Neural progenitor cell (in vitro differentiated cells): ENCODE measurements around the gene ATAD3B. TPM values are rescaled to one million over a fixed set of nuclear protein-coding genes. Genes with fewer than 3 reads are reported as not detected.

Source experiments
- DNase-seq: peaks from one replicate; pipeline ENCODE4 v3.0.0-alpha.2; 2016; ENCODE audit warnings: low spot score
- H2AFZ ChIP-seq: fragments of 200-600 bp; sonication (generic); replicated peaks from 2 replicates; pipeline ENCODE4 v1.6.1; 2016; ENCODE audit warnings: antibody characterized with exemption
- H3F3A ChIP-seq: fragments of 200-600 bp; sonication (generic); 2 replicates; pipeline ENCODE4 v1.6.1; 2016; ENCODE audit warnings: antibody characterized with exemption, low read depth
- H3K27ac ChIP-seq: fragments of 200-600 bp; sonication (generic); 2 replicates; pipeline ENCODE4 v1.5.1; 2016; ENCODE audit warnings: mild to moderate bottlenecking
- H3K27me3 ChIP-seq: fragments of 200-600 bp; sonication (generic); 2 replicates; pipeline ENCODE4 v1.6.1; 2016; ENCODE audit warnings: mild to moderate bottlenecking, moderate library complexity
- H3K36me3 ChIP-seq: fragments of 200-600 bp; sonication (generic); 2 replicates; pipeline ENCODE4 v1.5.1; 2016
- H3K4me1 ChIP-seq: fragments of 200-600 bp; sonication (generic); 2 replicates; pipeline ENCODE4 v1.6.1; 2016; ENCODE audit warnings: mixed run types
- H3K4me2 ChIP-seq: fragments of 200-600 bp; sonication (generic); 2 replicates; pipeline ENCODE4 v1.6.1; 2016
- H3K4me3 ChIP-seq: fragments of 200-600 bp; sonication (generic); 2 replicates; pipeline ENCODE4 v1.5.1; 2016
- H3K79me2 ChIP-seq: fragments of 200-600 bp; sonication (generic); 2 replicates; pipeline ENCODE4 v1.6.1; 2016; ENCODE audit warnings: low read depth
- H3K9ac ChIP-seq: fragments of 200-600 bp; sonication (generic); 2 replicates; pipeline ENCODE4 v1.6.1; 2016
- H3K9me3 ChIP-seq: fragments of 200-600 bp; sonication (generic); 2 replicates; pipeline ENCODE4 v1.5.1; 2016; ENCODE audit warnings: low read depth
- H4K20me1 ChIP-seq: fragments of 200-600 bp; sonication (generic); 2 replicates; pipeline ENCODE4 v1.6.1; 2016; ENCODE audit warnings: low read depth
- H3K27ac Mint-ChIP-seq: 3 replicates; pipeline ENCODE4 v1.8.0; 2021; ENCODE audit warnings: mixed read lengths
- H3K27me3 Mint-ChIP-seq: 2 replicates; pipeline ENCODE4 v1.8.0; 2022; ENCODE audit warnings: low read depth, mild to moderate bottlenecking, inconsistent platforms, moderate library complexity, mixed read lengths; ENCODE audit not compliant: insufficient read depth
- H3K36me3 Mint-ChIP-seq: 3 replicates; pipeline ENCODE4 v1.8.0; 2021; ENCODE audit warnings: mixed read lengths
- H3K4me1 Mint-ChIP-seq: 3 replicates; pipeline ENCODE4 v1.8.0; 2021; ENCODE audit warnings: mixed read lengths
- H3K4me3 Mint-ChIP-seq: 3 replicates; pipeline ENCODE4 v1.8.0; 2021; ENCODE audit warnings: mild to moderate bottlenecking, moderate library complexity, mixed read lengths
- H3K9me3 Mint-ChIP-seq: 3 replicates; pipeline ENCODE4 v1.8.0; 2020; ENCODE audit warnings: mixed read lengths
- EZH2 ChIP-seq: fragments of 200-600 bp; sonication (generic); IDR thresholded peaks from 2 replicates; pipeline ENCODE4 v1.6.1; 2017; ENCODE audit warnings: antibody characterized with exemption, mild to moderate bottlenecking, moderate library complexity
- EZH2phosphoT487 ChIP-seq: fragments of 200-600 bp; sonication (generic); IDR thresholded peaks from 2 replicates; pipeline ENCODE4 v1.6.1; 2017; ENCODE audit warnings: antibody characterized with exemption
- total RNA-seq: library from RNA; depleted of rRNA; stranded (reverse); fragments of >200 nt; gene quantifications from 2 replicates; pipeline ENCODE4 v1.2.3, GENCODE V29; 2015; ENCODE audit warnings: low replicate concordance
- TF ChIP-seq, protein P1 (sequence below): fragments of 200-600 bp; sonication (generic); IDR thresholded peaks from 2 replicates; pipeline ENCODE4 v1.5.1; 2017; ENCODE audit warnings: antibody characterized with exemption, mild to moderate bottlenecking

Gene ATAD3B
- total RNA-seq, 1 donor from 2014 or later: 9.3 TPM

DNA sequence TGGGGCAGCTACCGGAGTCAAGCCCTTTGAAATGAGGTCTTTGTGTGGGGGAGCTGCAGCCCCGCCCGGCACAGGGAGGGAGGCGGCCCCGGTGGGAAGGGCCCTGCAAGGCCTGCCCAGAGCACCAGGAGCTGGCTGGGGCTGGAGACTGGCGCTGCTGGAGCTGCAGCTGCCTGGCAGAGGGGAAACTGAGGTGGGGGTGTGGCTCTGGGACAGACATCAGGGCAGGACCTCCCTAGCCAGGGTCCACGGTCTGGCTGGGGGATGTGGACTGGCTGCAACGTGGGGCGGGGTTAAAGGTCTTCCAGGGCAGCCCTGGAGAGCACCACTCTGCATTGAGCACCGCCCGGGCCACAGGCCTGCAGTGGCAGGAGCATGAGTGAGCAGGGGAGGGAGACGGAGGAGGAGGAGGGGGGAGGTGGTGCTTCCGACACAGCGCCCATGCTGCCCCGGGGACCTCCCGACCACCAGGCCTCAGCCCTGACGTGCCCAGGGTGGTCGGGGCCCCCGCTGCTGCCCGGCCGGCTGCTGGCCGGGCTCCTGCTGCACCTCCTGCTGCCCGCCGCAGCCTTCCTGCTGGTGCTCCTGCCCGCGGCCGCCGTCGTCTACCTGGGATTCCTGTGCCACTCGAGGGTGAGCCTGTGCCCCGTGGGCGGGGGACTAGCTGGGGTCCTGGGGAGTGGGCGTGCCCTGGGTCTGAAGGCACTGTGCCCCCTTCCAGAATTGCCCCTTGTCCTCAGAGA, 45.6 kb upstream of the ATAD3B start:
- Mint-ChIP-seq H3K9me3 (no peaks in the 10 kb centered on the region), H3K27ac (peak overlapping the region; percentile 93), H3K27me3 (peaks cover 17% of the 10 kb centered on the region), H3K4me1 (peaks cover 41% of the 10 kb centered on the region), H3K4me3 (peak overlapping the region; percentile 63), H3K36me3 (peaks cover 3% of the 10 kb centered on the region)
- H3K9me3 ChIP-seq: no peaks in the 10 kb centered on the region
- H3K27ac ChIP-seq: no peak overlapping the region
- H3K9ac ChIP-seq: no peak overlapping the region
- TF ChIP-seq EZH2: no peak
- TF ChIP-seq, protein P1, sequence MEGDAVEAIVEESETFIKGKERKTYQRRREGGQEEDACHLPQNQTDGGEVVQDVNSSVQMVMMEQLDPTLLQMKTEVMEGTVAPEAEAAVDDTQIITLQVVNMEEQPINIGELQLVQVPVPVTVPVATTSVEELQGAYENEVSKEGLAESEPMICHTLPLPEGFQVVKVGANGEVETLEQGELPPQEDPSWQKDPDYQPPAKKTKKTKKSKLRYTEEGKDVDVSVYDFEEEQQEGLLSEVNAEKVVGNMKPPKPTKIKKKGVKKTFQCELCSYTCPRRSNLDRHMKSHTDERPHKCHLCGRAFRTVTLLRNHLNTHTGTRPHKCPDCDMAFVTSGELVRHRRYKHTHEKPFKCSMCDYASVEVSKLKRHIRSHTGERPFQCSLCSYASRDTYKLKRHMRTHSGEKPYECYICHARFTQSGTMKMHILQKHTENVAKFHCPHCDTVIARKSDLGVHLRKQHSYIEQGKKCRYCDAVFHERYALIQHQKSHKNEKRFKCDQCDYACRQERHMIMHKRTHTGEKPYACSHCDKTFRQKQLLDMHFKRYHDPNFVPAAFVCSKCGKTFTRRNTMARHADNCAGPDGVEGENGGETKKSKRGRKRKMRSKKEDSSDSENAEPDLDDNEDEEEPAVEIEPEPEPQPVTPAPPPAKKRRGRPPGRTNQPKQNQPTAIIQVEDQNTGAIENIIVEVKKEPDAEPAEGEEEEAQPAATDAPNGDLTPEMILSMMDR: no peak
- no peak for TF ChIP-seq EZH2phosphoT487
- H2AFZ ChIP-seq: no peak overlapping the region
- no peaks in the 10 kb centered on the region for H3K27me3 ChIP-seq
- H3K4me1 ChIP-seq: peaks cover 38% of the 10 kb centered on the region
- peaks cover 47% of the 10 kb centered on the region for H3F3A ChIP-seq
- H3K36me3 ChIP-seq: no peaks in the 10 kb centered on the region
- H3K4me3 ChIP-seq: peak overlapping the region; percentile 48
- peak; percentile 54 for DNase-seq
- H3K4me2 ChIP-seq: peak overlapping the region; percentile 87
- no peaks in the 10 kb centered on the region for H3K79me2 ChIP-seq
- no peaks in the 10 kb centered on the region for H4K20me1 ChIP-seq

DNA sequence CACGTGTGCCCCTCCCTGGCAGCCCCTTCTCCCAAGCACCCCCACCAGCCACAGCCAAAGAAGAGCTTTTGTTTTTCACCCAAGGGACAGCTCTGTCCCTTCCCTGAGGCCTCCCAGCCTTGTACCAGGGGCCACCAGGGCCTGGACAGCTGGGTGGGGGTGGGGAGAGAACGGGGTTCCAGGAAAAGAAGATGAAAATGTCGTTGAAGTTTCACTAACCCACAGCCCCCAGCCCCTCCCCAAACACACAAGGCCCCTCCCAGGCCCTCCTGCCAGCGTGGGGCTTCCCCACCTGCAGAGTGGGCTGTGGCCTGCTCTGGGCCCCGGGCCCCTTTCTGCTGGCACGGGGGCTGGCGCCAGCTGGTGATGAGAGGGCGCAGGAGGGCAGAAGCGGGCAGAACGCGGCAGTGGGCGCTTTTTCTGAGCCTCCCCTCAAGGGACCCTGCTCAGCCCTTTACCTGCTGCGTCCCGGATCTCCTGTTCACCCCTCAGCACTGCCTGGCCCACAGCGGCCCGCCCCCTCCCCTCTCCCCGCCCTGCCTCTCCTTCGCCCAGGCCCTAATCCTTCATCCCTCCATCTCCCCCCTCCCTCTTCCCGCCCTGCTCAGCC, 45.0 kb upstream of the ATAD3B start:
- H4K20me1 ChIP-seq: no peaks in the 10 kb centered on the region
- Mint-ChIP-seq H3K9me3 (no peaks in the 10 kb centered on the region), H3K27ac (peak overlapping the region; percentile 93), H3K4me1 (peaks cover 43% of the 10 kb centered on the region), H3K27me3 (peaks cover 17% of the 10 kb centered on the region), H3K36me3 (peaks cover 3% of the 10 kb centered on the region), H3K4me3 (peak overlapping the region; percentile 63)
- H3K4me3 ChIP-seq: peak overlapping the region; percentile 48
- H3K9ac ChIP-seq: no peak overlapping the region
- H2AFZ ChIP-seq: no peak overlapping the region
- H3K4me2 ChIP-seq: peak overlapping the region; percentile 87
- peak; percentile 93 for DNase-seq
- H3F3A ChIP-seq: peaks cover 50% of the 10 kb centered on the region
- H3K36me3 ChIP-seq: no peaks in the 10 kb centered on the region
- H3K27me3 ChIP-seq: no peaks in the 10 kb centered on the region
- H3K27ac ChIP-seq: no peak overlapping the region
- H3K4me1 ChIP-seq: peaks cover 38% of the 10 kb centered on the region
- no peaks in the 10 kb centered on the region for H3K9me3 ChIP-seq
- TF ChIP-seq, protein P1: no peak
- TF ChIP-seq EZH2phosphoT487 (no peak), EZH2 (no peak)
- H3K79me2 ChIP-seq: no peaks in the 10 kb centered on the region

DNA sequence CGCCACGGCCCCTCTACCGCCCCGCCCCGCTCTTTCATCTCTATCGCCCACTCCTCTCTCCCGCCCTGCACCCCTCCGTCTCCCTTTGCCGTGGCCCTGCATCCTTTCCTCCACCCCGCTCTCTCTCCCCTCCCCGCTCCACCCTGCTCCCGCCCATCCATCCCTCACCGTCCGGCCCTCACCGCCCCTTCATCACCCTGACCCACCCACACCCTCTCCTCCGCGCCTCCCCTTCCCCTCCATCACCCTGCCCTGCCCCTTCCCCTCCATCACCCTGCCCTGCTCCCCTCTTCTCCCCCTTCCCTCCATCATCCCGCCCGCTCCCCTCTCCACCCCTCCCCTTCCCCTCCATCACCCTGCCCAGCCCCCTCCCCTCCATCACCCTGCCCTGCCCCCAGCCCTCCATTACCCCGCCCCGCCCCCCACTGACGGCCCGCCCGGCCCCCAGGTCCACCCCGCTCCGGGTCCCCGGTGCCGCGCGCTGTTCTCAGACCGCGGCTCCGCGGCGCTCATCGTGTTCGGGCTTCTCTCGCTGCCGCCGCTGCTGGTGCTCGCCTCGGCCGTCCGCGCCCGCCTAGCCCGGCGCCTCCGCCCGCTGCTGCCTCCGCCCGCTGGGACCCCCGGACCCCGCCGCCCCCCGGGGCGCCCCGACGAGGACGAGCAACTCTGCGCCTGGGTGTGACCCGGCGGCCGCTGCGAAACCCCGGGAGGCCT, 44.3 kb upstream of the ATAD3B start:
- H3K27me3 ChIP-seq: no peaks in the 10 kb centered on the region
- H3K4me2 ChIP-seq: peak overlapping the region; percentile 77
- no peaks in the 10 kb centered on the region for H3K36me3 ChIP-seq
- peaks cover 3% of the 10 kb centered on the region for H3K36me3 Mint-ChIP-seq
- DNase-seq: peak; percentile 74
- H3K4me3 ChIP-seq: peak overlapping the region; percentile 48
- H3K9me3 ChIP-seq: no peaks in the 10 kb centered on the region
- H3K9ac ChIP-seq: no peak overlapping the region
- peaks cover 38% of the 10 kb centered on the region for H3K4me1 ChIP-seq
- H3K9me3 Mint-ChIP-seq: no peaks in the 10 kb centered on the region
- no peaks in the 10 kb centered on the region for H3K79me2 ChIP-seq
- H2AFZ ChIP-seq: no peak overlapping the region
- no peak overlapping the region for H3K27ac ChIP-seq
- no peak overlapping the region for H3K4me3 Mint-ChIP-seq
- H3K27me3 Mint-ChIP-seq: peaks cover 18% of the 10 kb centered on the region
- peaks cover 47% of the 10 kb centered on the region for H3K4me1 Mint-ChIP-seq
- TF ChIP-seq EZH2phosphoT487: no peak
- no peak for TF ChIP-seq EZH2
- TF ChIP-seq, protein P1: no peak
- no peak overlapping the region for H3K27ac Mint-ChIP-seq
- peaks cover 57% of the 10 kb centered on the region for H3F3A ChIP-seq
- no peaks in the 10 kb centered on the region for H4K20me1 ChIP-seq
